ENCODE data around the gene NME3. TPM values are rescaled to one million over a fixed set of nuclear protein-coding genes. Genes with fewer than 3 reads are reported as not detected.

NME3 gene
- total RNA-seq, 1 experiment from 2014 or later = 12.9 TPM

- DNase-seq (ENCODE audit: low read depth, low spot score) = no peak
- in situ Hi-C loops (cut with HindIII; ENCODE audit: low pct_unique_long_range_greater_than_20kb, low sequenced_read_pairs) = no loop called here
Observed at GRCh38 chr16:1785846-1786170, 14.5 kb upstream of the NME3 start.

DNA sequence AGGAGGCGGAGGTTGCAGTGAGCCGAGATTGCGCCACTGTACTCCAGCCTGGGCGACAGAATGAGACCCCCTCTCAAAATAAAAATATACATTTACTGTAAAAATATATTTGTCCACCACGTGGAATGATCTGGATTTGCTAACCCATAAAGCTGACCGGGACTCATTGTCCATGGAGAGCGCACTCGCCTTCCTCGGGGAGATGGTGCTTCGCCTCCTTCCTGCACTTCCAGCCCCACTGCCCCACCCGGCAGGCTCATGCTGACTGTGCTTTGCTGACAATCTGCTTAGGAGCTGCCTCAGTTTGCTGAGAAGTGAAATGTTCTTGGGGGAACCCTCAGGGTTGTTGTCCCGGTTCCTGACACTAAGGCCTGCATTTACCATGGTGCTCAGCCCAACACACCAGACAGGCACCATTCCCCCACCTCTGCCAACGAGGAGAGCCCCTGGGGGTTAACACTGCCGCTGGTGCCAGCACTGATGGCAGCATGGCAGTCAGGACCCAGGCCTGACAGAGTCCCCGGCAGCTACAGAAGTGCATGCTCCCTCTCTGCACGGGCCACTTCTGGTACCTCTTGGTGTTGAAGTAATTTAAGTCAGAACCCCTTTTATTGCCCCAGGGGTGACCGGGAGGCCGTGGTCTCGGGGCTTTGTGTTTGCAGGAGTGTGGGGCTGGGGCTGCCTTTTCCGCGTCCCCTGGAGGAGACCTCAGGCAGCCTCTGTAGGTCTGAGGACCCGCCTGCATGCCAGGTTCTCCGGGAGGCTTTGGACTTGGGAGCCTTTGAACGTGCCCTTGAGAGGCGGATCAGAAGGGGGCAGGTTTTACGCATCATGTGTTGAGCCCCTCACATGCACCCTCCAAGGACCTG, 13.9 kb upstream of the NME3 start:
- DNase-seq (ENCODE audit: low read depth, low spot score) = no peak
- in situ Hi-C loops (cut with HindIII; ENCODE audit: low pct_unique_long_range_greater_than_20kb, low sequenced_read_pairs) = no loop called here

DNA sequence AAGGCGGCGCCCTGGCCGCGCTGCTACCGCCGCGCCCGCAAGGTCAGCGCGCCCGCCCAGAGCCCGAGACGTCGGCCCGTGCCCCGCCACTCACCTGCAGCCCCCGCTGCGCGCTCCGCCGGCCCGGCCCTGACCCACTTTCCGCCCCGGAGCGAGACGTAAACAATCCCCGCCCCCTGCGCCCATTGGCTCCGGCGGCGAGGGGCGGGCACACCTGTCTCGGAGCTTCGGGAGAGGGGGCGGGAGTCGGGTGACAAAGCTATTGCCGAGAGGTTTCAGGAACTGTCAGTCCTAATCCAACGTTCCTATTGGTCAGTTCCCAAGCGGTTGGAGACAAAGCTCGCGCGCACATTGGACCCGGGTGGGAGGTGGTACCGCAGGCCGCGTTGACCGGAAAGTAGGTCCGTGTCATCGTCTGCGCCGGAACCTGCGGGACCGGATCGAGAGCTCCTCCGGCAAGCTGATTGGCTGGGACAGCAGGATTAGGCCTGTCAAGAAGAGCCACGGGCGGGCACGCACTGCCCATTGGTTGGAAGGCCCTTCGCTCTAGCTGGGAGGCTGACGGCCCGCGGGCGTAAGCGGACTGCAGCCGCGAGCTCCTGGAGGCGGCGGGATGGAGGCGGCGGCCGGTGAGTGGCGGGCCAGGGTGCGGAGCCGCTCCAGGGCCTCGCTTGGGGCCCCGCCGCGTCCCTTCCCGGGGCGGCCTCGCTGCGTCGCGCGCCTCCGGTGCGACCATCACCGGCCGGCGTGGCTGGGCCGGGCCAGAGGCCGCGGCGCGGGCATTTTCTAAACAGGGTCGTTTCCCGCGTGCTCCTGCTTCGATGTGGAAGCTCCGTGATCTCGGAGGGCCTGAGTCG, 11.3 kb upstream of the NME3 start, which contains the start of the genes NUBP2 and SPSB3:
TSS of gene NUBP2 (plus strand) at position 553 of the 857 bp plus-strand sequence. CDS start at position 614, 61 bp downstream.
TSS of gene SPSB3 (minus strand) at position 164 of the 857 bp plus-strand sequence. CDS start 1,088 bp downstream, outside the sequence.
- in situ Hi-C loops (cut with HindIII; ENCODE audit: low pct_unique_long_range_greater_than_20kb, low sequenced_read_pairs) = no loop called here
- DNase-seq (ENCODE audit: low read depth, low spot score) = peak; percentile 99

GRCh38 chr16:1781758-1782407, 10.5 kb upstream of the NME3 start:
- DNase-seq (ENCODE audit: low read depth, low spot score) = no peak
- in situ Hi-C loops (cut with HindIII; ENCODE audit: low pct_unique_long_range_greater_than_20kb, low sequenced_read_pairs) = no loop called here

GRCh38 chr16:1781254-1781653, 9.9 kb upstream of the NME3 start:
- in situ Hi-C loops (cut with HindIII; ENCODE audit: low pct_unique_long_range_greater_than_20kb, low sequenced_read_pairs) = no loop called here
- no peak for DNase-seq (ENCODE audit: low read depth, low spot score)

- in situ Hi-C loops (cut with HindIII; ENCODE audit: low pct_unique_long_range_greater_than_20kb, low sequenced_read_pairs) = no loop called here
- no peak for DNase-seq (ENCODE audit: low read depth, low spot score)
Observed at GRCh38 chr16:1780677-1781072, 9.3 kb upstream of the NME3 start.

DNA sequence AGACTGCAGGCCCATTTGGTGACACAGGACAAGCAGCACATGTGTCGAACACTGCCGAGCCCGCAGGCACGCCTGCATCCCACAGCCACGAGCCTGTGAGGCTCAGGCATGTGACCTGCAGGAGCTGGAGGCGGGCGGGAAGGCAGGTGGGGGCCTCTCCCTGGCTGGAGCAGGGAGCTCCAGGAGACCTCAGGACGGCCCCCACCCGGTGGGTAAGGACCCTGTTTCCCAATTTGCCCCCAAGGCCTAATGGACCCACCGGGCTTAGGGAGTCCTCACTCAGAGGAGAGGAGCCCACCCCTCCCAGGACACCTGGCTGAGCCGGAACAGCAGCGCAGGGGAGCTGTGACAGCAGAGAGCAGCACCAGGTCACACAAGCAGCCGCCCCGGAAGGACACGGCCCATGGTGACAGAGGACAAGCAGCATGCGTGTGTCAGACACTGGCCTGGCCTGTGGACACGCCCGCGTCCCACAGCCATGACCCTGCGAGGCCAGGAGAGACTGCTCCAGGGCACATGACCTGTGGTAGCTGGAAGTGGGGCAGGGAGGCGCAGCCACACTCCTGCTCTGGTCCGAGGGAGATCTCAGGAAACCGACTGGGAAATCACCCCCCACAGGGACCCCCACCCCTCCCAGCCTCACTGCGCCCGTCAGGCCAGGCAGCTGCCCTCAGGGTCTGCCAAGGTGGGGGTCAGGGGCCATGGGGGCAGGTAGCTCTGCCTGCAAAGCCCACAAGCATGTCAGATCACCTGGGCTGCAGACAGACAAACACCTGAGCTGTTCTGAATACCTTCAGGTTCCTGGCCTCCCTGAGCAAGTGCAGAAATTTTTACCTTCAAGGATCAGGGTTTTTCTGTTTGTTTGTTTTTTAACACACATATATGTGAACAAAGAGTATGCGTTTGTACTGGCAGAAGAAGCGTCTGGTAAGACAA, 8.7 kb upstream of the NME3 start:
- in situ Hi-C loops (cut with HindIII; ENCODE audit: low pct_unique_long_range_greater_than_20kb, low sequenced_read_pairs) = no loop called here
- no peak for DNase-seq (ENCODE audit: low read depth, low spot score)

DNA sequence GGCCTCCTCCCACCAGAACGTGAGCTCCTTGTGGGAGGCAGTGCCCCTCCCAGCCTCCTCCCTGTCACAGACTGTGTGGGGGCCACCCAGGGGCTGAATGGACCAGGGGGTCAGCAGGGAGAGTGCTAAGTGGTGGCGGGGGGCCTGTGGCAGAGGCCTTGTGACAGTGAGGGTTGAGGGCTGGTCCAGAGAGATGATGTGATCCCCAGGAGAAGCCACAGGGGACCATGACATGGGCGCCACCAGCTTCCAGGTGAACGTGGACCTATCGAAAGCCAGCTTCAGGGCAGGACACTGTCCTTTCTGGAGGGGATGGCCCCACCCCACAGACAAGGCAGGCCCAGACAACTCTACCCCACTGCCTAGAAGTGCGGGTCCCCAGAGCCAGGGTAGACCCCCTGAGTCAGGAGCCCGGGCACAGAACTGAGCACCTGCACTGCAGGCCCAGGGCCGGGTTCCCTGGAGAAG, 7.9 kb upstream of the NME3 start:
- in situ Hi-C loops (cut with HindIII; ENCODE audit: low pct_unique_long_range_greater_than_20kb, low sequenced_read_pairs) = no loop called here
- DNase-seq (ENCODE audit: low read depth, low spot score) = no peak

- DNase-seq (ENCODE audit: low read depth, low spot score) = no peak
- in situ Hi-C loops (cut with HindIII; ENCODE audit: low pct_unique_long_range_greater_than_20kb, low sequenced_read_pairs) = no loop called here
Observed at GRCh38 chr16:1778200-1779179, 7.1 kb upstream of the NME3 start.

DNA sequence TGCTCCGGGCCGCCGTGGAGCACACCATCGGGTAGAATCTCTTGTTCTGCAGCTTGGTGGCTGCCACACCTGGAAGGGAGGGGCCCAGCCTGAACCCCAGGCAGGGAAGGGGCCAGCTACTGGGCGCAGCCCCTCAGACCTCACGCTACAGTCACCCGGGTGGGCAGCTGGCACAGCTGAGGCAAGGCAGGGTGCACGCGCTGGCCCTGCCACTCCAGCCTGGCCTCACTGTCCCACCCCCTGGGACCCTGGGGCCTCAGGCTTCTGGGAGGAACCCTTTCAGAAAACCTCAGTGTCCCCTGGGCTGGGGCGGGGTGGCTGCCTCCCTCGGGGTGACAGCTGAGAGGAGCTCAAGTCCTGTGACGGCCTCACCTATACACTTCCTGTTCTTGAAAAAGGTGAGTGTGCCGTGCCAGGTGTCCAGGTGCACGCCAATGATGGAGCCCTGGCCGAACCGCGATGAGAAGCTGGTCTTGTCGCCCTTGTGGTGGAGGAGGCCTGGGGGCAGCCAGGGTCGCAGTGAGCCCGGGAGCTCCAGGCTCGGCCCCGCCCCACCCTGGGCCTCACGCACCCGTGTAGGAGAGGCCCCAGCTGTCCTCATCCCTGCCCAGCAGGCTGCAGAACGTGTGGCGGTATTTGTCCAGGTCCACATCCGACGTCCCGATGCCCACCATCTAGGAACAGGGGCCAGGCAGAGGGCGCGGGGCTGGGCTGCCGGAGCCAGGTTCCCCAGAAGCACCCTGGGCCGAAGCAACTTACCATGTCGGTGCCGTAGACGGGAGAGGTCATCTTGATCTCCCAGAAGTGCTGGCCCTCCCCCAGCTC, 6.2 kb upstream of the NME3 start:
- DNase-seq (ENCODE audit: low read depth, low spot score) = no peak
- in situ Hi-C loops (cut with HindIII; ENCODE audit: low pct_unique_long_range_greater_than_20kb, low sequenced_read_pairs) = no loop called here

DNA sequence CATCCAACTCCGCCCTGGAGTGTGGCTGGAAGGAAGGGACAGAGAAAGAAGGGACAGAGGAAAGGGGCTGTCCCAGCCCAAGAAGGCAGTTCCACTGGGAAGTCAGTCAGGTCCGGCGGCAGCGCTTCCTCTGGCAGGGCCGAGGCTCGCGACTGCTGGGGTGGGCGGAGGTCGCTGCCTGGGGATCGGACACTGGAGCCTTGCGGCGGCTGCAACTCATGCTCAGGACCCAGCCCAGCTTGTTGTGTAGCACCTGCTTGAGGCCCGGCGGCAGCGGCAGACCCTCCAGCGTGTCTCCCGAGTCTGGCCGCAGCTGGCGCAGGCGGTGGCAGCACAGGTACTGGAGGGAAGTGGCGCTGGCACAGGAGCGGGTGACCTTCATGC, 5.6 kb upstream of the NME3 start:
- in situ Hi-C loops (cut with HindIII; ENCODE audit: low pct_unique_long_range_greater_than_20kb, low sequenced_read_pairs) = no loop called here

DNA sequence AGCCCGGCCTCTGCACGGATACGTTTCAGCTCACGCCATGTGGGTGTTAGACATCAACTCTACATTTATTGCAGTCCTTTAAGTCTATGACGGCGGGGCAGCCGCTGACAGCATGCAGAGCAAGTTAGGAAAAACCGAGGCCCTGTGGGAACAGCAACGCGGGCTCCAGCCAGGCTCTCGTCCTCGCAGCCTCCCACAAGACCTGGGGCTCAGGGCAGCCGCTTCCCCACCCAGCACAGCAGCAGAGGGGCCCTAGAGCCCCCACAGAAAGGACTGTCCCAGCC, 5.3 kb upstream of the NME3 start:
- DNase-seq (ENCODE audit: low read depth, low spot score) = no peak
- in situ Hi-C loops (cut with HindIII; ENCODE audit: low pct_unique_long_range_greater_than_20kb, low sequenced_read_pairs) = no loop called here

More for the DNA sequence above, 5.6 kb upstream of the NME3 start:
- no peak for DNase-seq (ENCODE audit: low read depth, low spot score)

GRCh38 chr16:1775846-1776671, 4.7 kb upstream of the NME3 start:
- in situ Hi-C loops (cut with HindIII; ENCODE audit: low pct_unique_long_range_greater_than_20kb, low sequenced_read_pairs) = no loop called here
- DNase-seq (ENCODE audit: low read depth, low spot score) = no peak

GRCh38 chr16:1775006-1775845, 3.9 kb upstream of the NME3 start:
- no peak for DNase-seq (ENCODE audit: low read depth, low spot score)
- in situ Hi-C loops (cut with HindIII; ENCODE audit: low pct_unique_long_range_greater_than_20kb, low sequenced_read_pairs) = no loop called here

Data from SK-MEL-5 (cell line).